Retinal pigment epithelial cell (primary cell): ENCODE data around the gene UBXN11.

ENCODE experiments used
- DNase-seq: peaks from one replicate; pipeline ENCODE4 v3.0.0-alpha.2; 2010; ENCODE audit warnings: low read depth
- H3K4me3 ChIP-seq: 2 replicates; pipeline ENCODE4 v1.5.1; 2011; ENCODE audit warnings: mild to moderate bottlenecking, low read length, control low read depth, moderate library complexity
- TF ChIP-seq, protein P1 (sequence below): conservative IDR thresholded peaks from 2 replicates; pipeline ENCODE4 v1.5.1; 2011; ENCODE audit warnings: low read depth, low read length, control low read depth, inconsistent platforms

UBXN11 gene

DNA sequence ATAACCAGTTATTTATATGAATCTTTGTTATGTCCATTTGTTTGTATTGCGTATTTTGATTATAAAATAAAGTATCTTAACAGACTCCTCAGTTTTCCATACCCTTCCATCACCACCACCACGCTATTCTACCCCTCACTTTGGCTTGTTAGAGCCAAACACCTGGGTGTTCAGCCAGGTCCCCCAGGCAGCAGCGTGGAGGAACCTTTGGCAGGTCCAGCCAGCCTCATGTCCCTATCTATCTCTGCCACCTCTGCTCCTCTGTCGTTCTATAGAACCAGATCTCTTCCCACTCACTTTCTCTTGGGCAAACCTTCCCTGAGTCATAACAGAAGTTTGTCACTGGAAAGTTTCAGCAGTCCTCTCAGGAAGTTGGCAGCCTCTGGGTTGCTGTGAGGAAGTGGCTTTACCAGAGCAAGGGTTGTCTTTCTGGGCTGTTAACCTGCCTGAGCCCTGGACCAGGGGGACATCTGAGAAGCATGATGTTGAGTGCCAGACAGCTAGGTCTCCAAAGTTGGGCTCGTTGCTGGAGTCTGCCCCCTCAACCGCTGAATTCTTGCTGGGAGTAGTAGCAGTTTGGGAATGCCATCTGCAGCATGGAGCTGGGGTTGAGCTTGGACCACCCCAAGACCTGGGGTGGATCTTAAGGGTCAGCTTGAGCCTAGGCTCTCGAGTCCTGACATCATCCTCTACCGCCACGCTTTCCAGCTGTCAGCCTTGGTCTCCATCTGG lies 27.5 kb downstream of the UBXN11 start:
- no peak for DNase-seq
- peak overlapping the region; percentile 70 for H3K4me3 ChIP-seq
- TF ChIP-seq, protein P1, sequence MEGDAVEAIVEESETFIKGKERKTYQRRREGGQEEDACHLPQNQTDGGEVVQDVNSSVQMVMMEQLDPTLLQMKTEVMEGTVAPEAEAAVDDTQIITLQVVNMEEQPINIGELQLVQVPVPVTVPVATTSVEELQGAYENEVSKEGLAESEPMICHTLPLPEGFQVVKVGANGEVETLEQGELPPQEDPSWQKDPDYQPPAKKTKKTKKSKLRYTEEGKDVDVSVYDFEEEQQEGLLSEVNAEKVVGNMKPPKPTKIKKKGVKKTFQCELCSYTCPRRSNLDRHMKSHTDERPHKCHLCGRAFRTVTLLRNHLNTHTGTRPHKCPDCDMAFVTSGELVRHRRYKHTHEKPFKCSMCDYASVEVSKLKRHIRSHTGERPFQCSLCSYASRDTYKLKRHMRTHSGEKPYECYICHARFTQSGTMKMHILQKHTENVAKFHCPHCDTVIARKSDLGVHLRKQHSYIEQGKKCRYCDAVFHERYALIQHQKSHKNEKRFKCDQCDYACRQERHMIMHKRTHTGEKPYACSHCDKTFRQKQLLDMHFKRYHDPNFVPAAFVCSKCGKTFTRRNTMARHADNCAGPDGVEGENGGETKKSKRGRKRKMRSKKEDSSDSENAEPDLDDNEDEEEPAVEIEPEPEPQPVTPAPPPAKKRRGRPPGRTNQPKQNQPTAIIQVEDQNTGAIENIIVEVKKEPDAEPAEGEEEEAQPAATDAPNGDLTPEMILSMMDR = no peak

DNA sequence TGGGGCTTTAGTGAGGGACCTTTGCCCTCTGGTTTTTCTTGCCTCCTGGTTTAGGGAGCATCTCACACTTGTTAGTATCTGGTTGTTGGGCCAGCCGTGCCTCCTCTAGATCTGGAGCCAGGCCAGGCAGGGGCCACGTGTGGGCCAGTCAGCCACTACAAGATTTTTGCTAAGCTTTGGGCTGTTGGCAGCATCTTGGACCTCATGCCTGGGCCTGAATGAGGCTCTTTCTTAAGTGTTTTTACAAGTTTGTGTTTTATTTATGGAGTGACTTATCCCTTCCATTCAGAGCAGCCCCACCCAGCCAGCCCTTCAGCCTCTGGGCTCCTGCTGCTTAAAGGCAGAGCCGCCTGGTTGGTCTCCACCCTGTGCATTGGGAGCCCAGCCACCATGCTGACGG lies 28.1 kb downstream of the UBXN11 start:
- H3K4me3 ChIP-seq = no peak overlapping the region
- TF ChIP-seq, protein P1 = no peak
- DNase-seq = no peak

DNA sequence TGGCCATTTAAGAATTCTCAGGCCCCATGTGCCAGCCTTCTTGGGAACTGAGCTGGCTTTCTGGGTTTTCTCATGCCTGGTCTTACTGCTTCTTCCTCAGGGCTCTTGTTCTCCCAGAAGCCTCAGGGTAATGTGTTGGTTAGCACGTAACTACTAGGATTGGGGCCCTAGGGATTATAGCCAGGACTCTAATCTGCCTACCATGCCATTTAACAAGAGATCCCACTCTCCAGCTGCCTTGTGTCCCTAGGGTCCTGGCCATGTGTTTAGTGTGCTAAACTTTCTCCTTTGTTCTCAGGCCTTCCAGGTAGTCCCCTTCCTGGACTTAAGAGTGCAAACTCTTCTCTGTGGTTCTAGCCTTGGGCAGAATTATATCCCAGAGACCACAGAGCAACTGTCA lies 28.7 kb downstream of the UBXN11 start:
- no peak overlapping the region for H3K4me3 ChIP-seq
- TF ChIP-seq, protein P1 = no peak
- no peak for DNase-seq

GRCh38 chr1:26277261-26277661 lies 29.2 kb downstream of the UBXN11 start:
- H3K4me3 ChIP-seq = no peak overlapping the region
- TF ChIP-seq, protein P1 = no peak
- DNase-seq = no peak

DNA sequence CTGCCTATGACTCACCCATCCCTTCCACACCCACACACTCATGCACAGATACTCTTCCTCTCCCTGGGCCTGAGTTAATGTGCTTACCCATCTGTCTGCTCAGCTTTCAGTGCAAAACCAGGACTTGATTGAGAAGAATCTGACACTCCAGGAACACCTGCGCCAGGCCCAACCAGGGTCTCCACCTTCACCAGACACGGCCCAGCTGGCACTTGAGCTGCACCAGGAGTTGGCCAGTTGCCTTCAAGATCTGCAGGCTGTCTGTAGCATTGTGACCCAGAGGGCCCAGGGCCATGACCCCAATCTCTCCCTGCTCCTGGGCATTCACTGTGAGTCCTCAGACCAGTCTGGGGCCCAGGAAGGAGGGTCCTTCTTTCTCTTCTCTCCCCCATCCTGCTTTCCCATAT lies 30.0 kb downstream of the UBXN11 start:
- TF ChIP-seq, protein P1 = no peak
- no peak for DNase-seq
- H3K4me3 ChIP-seq = no peak overlapping the region

GRCh38 chr1:26275580-26276431 lies 30.6 kb downstream of the UBXN11 start:
- no peak for DNase-seq
- TF ChIP-seq, protein P1 = peak; percentile 82
- no peak overlapping the region for H3K4me3 ChIP-seq
